H1 (cell line): ENCODE measurements around the gene ZFP91.

ENCODE experiments used
- CTCF ChIP-seq, 3 experiments: IDR thresholded peaks; 1 replicate in 2 of 3; 2 replicates in 1 of 3; pipeline versions ENCODE4 v1.5.1 to v1.6.1; 2011; ENCODE audit warnings: low read length in 3 of 3, mild to moderate bottlenecking in 3 of 3, inconsistent platforms in 2 of 3, low read depth in 1 of 3, moderate library complexity in 1 of 3; ENCODE audit not compliant: insufficient read depth in 1 of 3; ENCODE audit errors: control extremely low read depth in 1 of 3
- JUND ChIP-seq: IDR thresholded peaks from 2 replicates; pipeline ENCODE4 v1.6.1; 2011; ENCODE audit warnings: mild to moderate bottlenecking, improper control_type of control experiment, low read length
- POLR2A ChIP-seq, 2 experiments: IDR thresholded peaks; 1 replicate in 1 of 2; 2 replicates in 1 of 2; pipeline ENCODE4 v1.6.1; 2011; ENCODE audit warnings: low read depth in 2 of 2, low read length in 2 of 2, mild to moderate bottlenecking in 2 of 2; ENCODE audit errors: control extremely low read depth in 1 of 2
- RXRA ChIP-seq: IDR thresholded peaks from 2 replicates; pipeline ENCODE4 v1.6.1; 2011; ENCODE audit warnings: low read depth, mild to moderate bottlenecking, low read length, moderate library complexity; ENCODE audit not compliant: insufficient read depth
- YY1 ChIP-seq: IDR thresholded peaks from 2 replicates; pipeline ENCODE4 v1.6.1; 2011; ENCODE audit warnings: low read depth, mild to moderate bottlenecking, low read length

- TF ChIP-seq CTCF (IDR thresholded peaks at IDR 0.05; ENCODE audit: control extremely low read depth in 1 of 3, insufficient read depth in 1 of 3, low read depth in 1 of 3, low read length in 3 of 3) (no peak), JUND (no peak), POLR2A (IDR thresholded peaks at IDR 0.05; ENCODE audit: control extremely low read depth in 1 of 2, low read depth in 2 of 2, low read length in 2 of 2) (no peak), YY1 (no peak), RXRA (no peak)
Measured at GRCh38 chr11:58631378-58631777, 52.5 kb downstream of the ZFP91 start.
